SK-N-SH (cell line): ENCODE measurements around the gene FN3K. TPM values are rescaled to one million over a fixed set of nuclear protein-coding genes. Genes with fewer than 3 reads are reported as not detected.

Source experiments
- CTCF ChIA-PET: fragments of 300-600, 350-600 bp; formaldehyde crosslinking; extraction: SDS; loops from one replicate; lab custom pipeline; 2021; lab: Yijun Ruan, JAX
- POLR2A ChIA-PET: fragments of 350-600 bp; sonication (Branson Sonifier 250); formaldehyde crosslinking; extraction: SDS; loops from one replicate; lab custom pipeline; 2020; ENCODE audit warnings: antibody characterized with exemption, inconsistent platforms; lab: Yijun Ruan, JAX
- DNase-seq: peaks from one replicate; pipeline ENCODE4 v3.0.0; 2012
- H2AFZ ChIP-seq: fragments of 200-600 bp; sonication (generic); 2 replicates; pipeline ENCODE4 v1.8.1; 2016; ENCODE audit warnings: antibody characterized with exemption, mild to moderate bottlenecking, low read depth
- H3F3A ChIP-seq: fragments of 200-600 bp; sonication (generic); replicated peaks from 2 replicates; pipeline ENCODE3; 2016; ENCODE audit warnings: antibody characterized with exemption, mild to moderate bottlenecking; ENCODE audit not compliant: insufficient read depth
- H3K27ac ChIP-seq, 2 experiments: fragments of 200-500 bp in 1 of 2; fragments of 200-600 bp in 1 of 2; sonication (Bioruptor generic) in 1 of 2; sonication (generic), shearing (Covaris generic) in 1 of 2; 2 replicates each; pipeline versions ENCODE4 v1.5.1 to v1.6.1; 2014 to 2016; ENCODE audit warnings: low read depth in 2 of 2, inconsistent platforms in 1 of 2, low read length in 1 of 2, mild to moderate bottlenecking in 1 of 2, mixed read lengths in 1 of 2
- H3K27me3 ChIP-seq: fragments of 200-600 bp; sonication (generic), shearing (Covaris generic); 2 replicates; pipeline ENCODE4 v1.6.1; 2016; ENCODE audit warnings: mixed run types; ENCODE audit not compliant: insufficient read depth
- H3K36me3 ChIP-seq, 2 experiments: fragments of 200-500 bp in 1 of 2; fragments of 200-600 bp in 1 of 2; sonication (Bioruptor generic) in 1 of 2; sonication (generic) in 1 of 2; replicated peaks in 1 of 2; 2 replicates each; pipeline versions ENCODE3 to v1.5.1; 2014 to 2016; ENCODE audit warnings: low read length in 1 of 2, mild to moderate bottlenecking in 1 of 2; ENCODE audit not compliant: insufficient read depth in 2 of 2, control insufficient read depth in 1 of 2
- H3K4me1 ChIP-seq, 2 experiments: fragments of 200-500 bp in 1 of 2; fragments of 200-600 bp in 1 of 2; sonication (Bioruptor generic) in 1 of 2; sonication (generic), shearing (Covaris generic) in 1 of 2; 2 replicates each; pipeline versions ENCODE4 v1.5.1 to v1.6.1; 2014 to 2016; ENCODE audit warnings: low read depth in 1 of 2, low read length in 1 of 2, mixed run types in 1 of 2; ENCODE audit not compliant: insufficient read depth in 2 of 2, control insufficient read depth in 1 of 2
- H3K4me2 ChIP-seq: fragments of 200-600 bp; sonication (generic), shearing (Covaris generic); 2 replicates; pipeline ENCODE4 v1.6.1; 2017; ENCODE audit warnings: mixed run types
- H3K4me3 ChIP-seq, 2 experiments: fragments of 200-500 bp in 1 of 2; fragments of 200-600 bp in 1 of 2; sonication (Bioruptor generic) in 1 of 2; sonication (generic), shearing (Covaris generic) in 1 of 2; 2 replicates each; pipeline versions ENCODE4 v1.5.1 to v1.8.1; 2014 to 2016; ENCODE audit warnings: low read depth in 2 of 2, inconsistent platforms in 1 of 2, low read length in 1 of 2, mild to moderate bottlenecking in 1 of 2, mixed read lengths in 1 of 2, moderate library complexity in 1 of 2
- H3K79me2 ChIP-seq: fragments of 200-600 bp; sonication (generic); 2 replicates; pipeline ENCODE4 v1.8.1; 2017; ENCODE audit warnings: mild to moderate bottlenecking; ENCODE audit not compliant: insufficient read depth
- H3K9ac ChIP-seq: fragments of 200-600 bp; sonication (generic); 2 replicates; pipeline ENCODE4 v1.6.1; 2017; ENCODE audit warnings: mixed run types
- H3K9me2 ChIP-seq: fragments of 200-600 bp; sonication (generic); 2 replicates; pipeline ENCODE4 v1.6.1; 2017; ENCODE audit warnings: mixed run types
- H3K9me3 ChIP-seq: fragments of 200-600 bp; sonication (generic); 2 replicates; pipeline ENCODE4 v1.6.1; 2017; ENCODE audit warnings: mixed run types, mild to moderate bottlenecking, moderate library complexity
- H4K20me1 ChIP-seq: fragments of 200-600 bp; sonication (generic); 2 replicates; pipeline ENCODE4 v1.6.1; 2017; ENCODE audit warnings: mild to moderate bottlenecking, mixed run types; ENCODE audit not compliant: insufficient read depth
- CHD2 ChIP-seq: fragments of 150-350 bp; IDR thresholded peaks from 2 replicates; pipeline ENCODE4 v1.6.1; 2018; ENCODE audit warnings: low read length; ENCODE audit not compliant: partially characterized antibody
- ELF1 ChIP-seq: IDR thresholded peaks from 2 replicates; pipeline ENCODE4 v1.4.0; 2012
- EP300 ChIP-seq, 2 experiments: IDR thresholded peaks; 2 replicates each; pipeline versions ENCODE4 v1.4.0 to v1.6.1; 2012; ENCODE audit warnings: borderline replicate concordance in 1 of 2, low read depth in 1 of 2, low read length in 1 of 2
- FOSL2 ChIP-seq: IDR thresholded peaks from 2 replicates; pipeline ENCODE4 v1.4.0; 2012; ENCODE audit warnings: low read depth, mild to moderate bottlenecking, moderate library complexity, borderline replicate concordance
- FOXM1 ChIP-seq: IDR thresholded peaks from 2 replicates; pipeline ENCODE4 v1.4.0; 2012; ENCODE audit warnings: low read depth, mild to moderate bottlenecking
- MEF2A ChIP-seq: IDR thresholded peaks from 2 replicates; pipeline ENCODE4 v1.4.0; 2012; ENCODE audit warnings: low read depth, borderline replicate concordance
- NFIC ChIP-seq: IDR thresholded peaks from 2 replicates; pipeline ENCODE4 v1.4.0; 2012; ENCODE audit warnings: borderline replicate concordance
- POLR2AphosphoS5 ChIP-seq: IDR thresholded peaks from 2 replicates; pipeline ENCODE4 v1.6.1; 2012; ENCODE audit warnings: low read depth, low read length
- RCOR1 ChIP-seq: fragments of 150-350 bp; IDR thresholded peaks from 2 replicates; pipeline ENCODE4 v1.6.1; 2017; ENCODE audit warnings: antibody characterized with exemption, low read length
- RXRA ChIP-seq: IDR thresholded peaks from 2 replicates; pipeline ENCODE4 v1.4.0; 2012; ENCODE audit warnings: low read depth, mild to moderate bottlenecking, borderline replicate concordance
- SIN3A ChIP-seq: IDR thresholded peaks from 2 replicates; pipeline ENCODE4 v1.6.1; 2012; ENCODE audit warnings: low read depth, mild to moderate bottlenecking, low read length, moderate library complexity, borderline replicate concordance
- TEAD4 ChIP-seq: IDR thresholded peaks from 2 replicates; pipeline ENCODE4 v1.4.0; 2012; ENCODE audit warnings: mild to moderate bottlenecking, borderline replicate concordance; ENCODE audit not compliant: insufficient read depth
- YY1 ChIP-seq: IDR thresholded peaks from 2 replicates; pipeline ENCODE4 v1.4.0; 2012; ENCODE audit warnings: low read depth, mild to moderate bottlenecking
- WGBS: methylation state at CpG from one replicate; pipeline ENCODE4 v1.1.6; 2017; ENCODE audit warnings: low lambda C conversion rate; 5-methylcytosine and 5-hydroxymethylcytosine counted together
- polyA plus RNA-seq, 3 experiments: library from polyadenylated mRNA; depleted of rRNA; stranded (reverse); fragments of >200 nt; gene quantifications; 2 replicates each; pipeline ENCODE4 v1.2.3, GENCODE V29; 2012
- TF ChIP-seq, protein P1 (sequence below): IDR thresholded peaks from 2 replicates; pipeline ENCODE4; 2012
- TF ChIP-seq, protein P2 (sequence below): fragments of 150-350 bp; IDR thresholded peaks from 2 replicates; pipeline ENCODE4 v1.6.1; 2016; ENCODE audit warnings: mild to moderate bottlenecking, low read depth, low read length
- TF ChIP-seq, protein P3 (sequence below): fragments of 200-600 bp; sonication (generic); IDR thresholded peaks from 2 replicates; pipeline ENCODE4 v1.6.1; 2017; ENCODE audit warnings: antibody characterized with exemption, mild to moderate bottlenecking, moderate library complexity

Gene FN3K
- polyA plus RNA-seq, 1 of the 3 experiments (the other 2 are of a cell fraction) = 9.9 TPM

DNA sequence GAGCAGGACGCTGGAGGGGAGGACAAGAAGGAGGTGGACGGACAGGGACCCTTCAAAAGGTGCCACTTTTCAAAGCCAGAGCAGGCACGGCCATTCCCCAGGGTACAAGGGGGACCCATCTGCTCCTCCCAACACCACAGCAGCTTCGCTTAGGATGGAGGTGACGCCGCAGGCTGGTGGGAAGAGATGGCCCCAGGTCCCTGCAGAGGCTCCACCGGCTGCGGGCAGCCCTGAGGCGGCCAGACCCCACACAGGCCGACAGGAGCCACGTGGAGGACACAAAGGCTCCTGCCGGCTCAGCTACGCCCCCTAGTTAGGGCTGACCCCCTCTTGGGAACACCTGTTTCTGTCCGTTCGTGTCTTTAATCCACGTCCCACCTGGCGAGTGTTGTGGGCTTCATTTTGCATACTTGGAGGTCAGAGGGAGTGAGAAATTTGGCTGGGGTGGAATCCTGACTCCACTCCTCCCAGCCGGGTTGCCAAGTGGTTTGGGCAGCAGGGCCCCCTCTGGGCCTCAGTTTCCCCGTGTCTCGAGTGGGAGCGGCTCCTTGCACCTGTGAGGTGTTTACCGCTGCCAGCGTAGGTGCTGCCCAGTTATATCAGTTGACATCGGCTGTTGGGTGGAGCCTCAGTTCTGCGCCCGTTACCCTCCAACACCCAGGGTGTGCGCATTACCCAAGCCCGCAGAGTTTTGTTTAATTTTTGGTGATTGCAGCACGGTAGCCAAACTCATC is 24.7 kb upstream of the FN3K start (continued):
- TF ChIP-seq, protein P1, sequence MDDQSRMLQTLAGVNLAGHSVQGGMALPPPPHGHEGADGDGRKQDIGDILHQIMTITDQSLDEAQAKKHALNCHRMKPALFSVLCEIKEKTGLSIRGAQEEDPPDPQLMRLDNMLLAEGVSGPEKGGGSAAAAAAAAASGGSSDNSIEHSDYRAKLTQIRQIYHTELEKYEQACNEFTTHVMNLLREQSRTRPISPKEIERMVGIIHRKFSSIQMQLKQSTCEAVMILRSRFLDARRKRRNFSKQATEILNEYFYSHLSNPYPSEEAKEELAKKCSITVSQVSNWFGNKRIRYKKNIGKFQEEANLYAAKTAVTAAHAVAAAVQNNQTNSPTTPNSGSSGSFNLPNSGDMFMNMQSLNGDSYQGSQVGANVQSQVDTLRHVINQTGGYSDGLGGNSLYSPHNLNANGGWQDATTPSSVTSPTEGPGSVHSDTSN = no peak
- TF ChIP-seq POLR2AphosphoS5 = no peak
- TF ChIP-seq RCOR1 = no peak
- no peak for TF ChIP-seq FOXM1
- no peak for TF ChIP-seq YY1
- TF ChIP-seq EP300 (IDR thresholded peaks at IDR 0.05; ENCODE audit: borderline replicate concordance in 1 of 2, low read depth in 1 of 2, low read length in 1 of 2) = no peak
- no peak for TF ChIP-seq SIN3A
- no peak for TF ChIP-seq RXRA
- no peak for TF ChIP-seq FOSL2

DNA sequence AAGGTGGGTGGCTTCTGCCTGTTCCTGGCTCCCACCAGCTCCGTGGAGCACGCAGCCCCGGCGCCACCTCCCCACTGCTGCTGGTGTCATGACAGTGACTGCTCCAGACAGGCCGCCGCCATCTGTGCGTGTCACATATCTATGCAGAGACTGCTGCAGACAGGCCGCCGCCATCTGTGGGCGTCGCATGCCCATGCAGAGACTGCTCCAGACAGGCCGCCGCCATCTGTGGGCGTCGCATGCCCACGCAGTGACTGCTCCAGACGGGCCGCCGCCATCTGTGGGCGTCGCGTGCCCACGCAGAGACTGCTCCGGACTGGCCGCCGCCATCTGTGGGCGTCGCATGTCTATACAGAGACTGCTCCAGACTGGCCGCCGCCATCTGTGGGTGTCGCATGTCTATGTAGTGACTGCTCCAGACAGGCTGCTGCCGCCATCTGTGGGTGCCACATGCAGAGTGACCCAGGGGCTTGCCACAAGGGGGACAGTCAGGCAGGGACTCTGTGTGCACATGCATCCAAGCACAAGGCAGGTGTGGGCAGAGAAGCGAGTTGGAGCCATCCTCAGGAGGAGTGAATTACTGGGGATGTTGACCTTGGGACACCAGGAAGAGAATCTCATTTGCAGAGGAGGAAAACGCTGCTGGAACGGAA is 22.2 kb upstream of the FN3K start:
- H3K36me3 ChIP-seq = no peaks in the 10 kb centered on the region
- H3F3A ChIP-seq = no peaks in the 10 kb centered on the region
- no peak overlapping the region for H3K4me3 ChIP-seq
- TF ChIP-seq ELF1 = no peak
- TF ChIP-seq CHD2 = no peak
- no peak for TF ChIP-seq RCOR1
- no peak for TF ChIP-seq MEF2A
- no peak for TF ChIP-seq TEAD4
- TF ChIP-seq, protein P1 = no peak
- TF ChIP-seq NFIC = no peak
- TF ChIP-seq, protein P2, sequence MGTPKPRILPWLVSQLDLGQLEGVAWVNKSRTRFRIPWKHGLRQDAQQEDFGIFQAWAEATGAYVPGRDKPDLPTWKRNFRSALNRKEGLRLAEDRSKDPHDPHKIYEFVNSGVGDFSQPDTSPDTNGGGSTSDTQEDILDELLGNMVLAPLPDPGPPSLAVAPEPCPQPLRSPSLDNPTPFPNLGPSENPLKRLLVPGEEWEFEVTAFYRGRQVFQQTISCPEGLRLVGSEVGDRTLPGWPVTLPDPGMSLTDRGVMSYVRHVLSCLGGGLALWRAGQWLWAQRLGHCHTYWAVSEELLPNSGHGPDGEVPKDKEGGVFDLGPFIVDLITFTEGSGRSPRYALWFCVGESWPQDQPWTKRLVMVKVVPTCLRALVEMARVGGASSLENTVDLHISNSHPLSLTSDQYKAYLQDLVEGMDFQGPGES = no peak
- TF ChIP-seq, protein P3, sequence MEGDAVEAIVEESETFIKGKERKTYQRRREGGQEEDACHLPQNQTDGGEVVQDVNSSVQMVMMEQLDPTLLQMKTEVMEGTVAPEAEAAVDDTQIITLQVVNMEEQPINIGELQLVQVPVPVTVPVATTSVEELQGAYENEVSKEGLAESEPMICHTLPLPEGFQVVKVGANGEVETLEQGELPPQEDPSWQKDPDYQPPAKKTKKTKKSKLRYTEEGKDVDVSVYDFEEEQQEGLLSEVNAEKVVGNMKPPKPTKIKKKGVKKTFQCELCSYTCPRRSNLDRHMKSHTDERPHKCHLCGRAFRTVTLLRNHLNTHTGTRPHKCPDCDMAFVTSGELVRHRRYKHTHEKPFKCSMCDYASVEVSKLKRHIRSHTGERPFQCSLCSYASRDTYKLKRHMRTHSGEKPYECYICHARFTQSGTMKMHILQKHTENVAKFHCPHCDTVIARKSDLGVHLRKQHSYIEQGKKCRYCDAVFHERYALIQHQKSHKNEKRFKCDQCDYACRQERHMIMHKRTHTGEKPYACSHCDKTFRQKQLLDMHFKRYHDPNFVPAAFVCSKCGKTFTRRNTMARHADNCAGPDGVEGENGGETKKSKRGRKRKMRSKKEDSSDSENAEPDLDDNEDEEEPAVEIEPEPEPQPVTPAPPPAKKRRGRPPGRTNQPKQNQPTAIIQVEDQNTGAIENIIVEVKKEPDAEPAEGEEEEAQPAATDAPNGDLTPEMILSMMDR = no peak
- peaks cover 7% of the 10 kb centered on the region; the same call in 1 of the 2 replicates for H4K20me1 ChIP-seq
- CTCF ChIA-PET = interaction anchor here (0.7 to 2.1 kb wide), 2 partner anchors 45 to 65 kb away, joined by 4 to 6 read pairs; partner anchors contain the start of gene WDR45B
- H3K9ac ChIP-seq = no peak overlapping the region
- H3K27me3 ChIP-seq = no peaks in the 10 kb centered on the region
- POLR2A ChIA-PET = no interaction called here
- no peak overlapping the region for H2AFZ ChIP-seq
- H3K4me1 ChIP-seq = peaks cover 0 to 13% of the 10 kb centered on the region in 2 experiments; a peak in 1 of 4 replicates
- H3K4me2 ChIP-seq = no peak overlapping the region
- no peaks in the 10 kb centered on the region for H3K9me3 ChIP-seq
- H3K27ac ChIP-seq = no peak overlapping the region
- no peaks in the 10 kb centered on the region for H3K9me2 ChIP-seq
- no peak for DNase-seq
- WGBS = 78% methylated on average over 12 of the region's 35 CpGs
- H3K79me2 ChIP-seq = peaks cover 17% of the 10 kb centered on the region
